ENCODE data around the gene TMEM212. TPM values are rescaled to one million over a fixed set of nuclear protein-coding genes. Genes with fewer than 3 reads are reported as not detected.

TMEM212 gene
- not detected for total RNA-seq (ENCODE audit: unreplicated experiment)
- long read RNA-seq: 0 reads

DNA sequence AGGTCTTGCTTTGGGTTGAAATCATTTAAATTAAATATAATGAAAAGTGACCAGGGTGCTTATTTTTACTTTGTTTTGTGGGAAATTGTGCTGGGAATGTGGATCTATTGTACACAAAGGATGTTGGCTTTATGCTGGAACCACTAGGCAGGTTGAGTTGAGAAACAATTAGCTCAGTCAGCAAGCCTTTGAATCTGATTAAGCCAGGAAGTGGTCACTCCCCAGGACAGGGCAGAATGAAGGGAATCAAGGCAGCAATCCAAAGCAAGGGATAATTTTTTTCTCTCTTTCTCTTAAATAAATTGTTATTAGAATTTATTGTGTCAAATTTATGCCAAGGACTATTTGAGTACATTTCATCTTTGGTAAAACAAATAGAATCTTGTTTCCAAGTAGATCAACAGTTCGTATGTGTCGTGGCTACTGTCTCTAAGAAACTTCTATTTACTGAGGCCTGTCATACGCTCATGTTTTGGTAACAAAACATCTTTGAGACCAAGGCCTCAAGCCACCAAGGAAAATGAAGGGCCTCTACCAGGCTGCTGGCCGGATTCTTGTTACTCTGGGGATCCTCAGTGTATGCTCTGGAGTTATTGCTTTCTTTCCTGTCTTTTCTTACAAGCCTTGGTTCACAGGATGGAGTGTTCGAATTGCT, at the start of gene TMEM212:
TMEM212 (plus strand) TSS at position 486 of the 655 bp plus-strand sequence; CDS start at position 521, 35 bp downstream.
- Mint-ChIP-seq H3K27ac (ENCODE audit: unreplicated experiment) (no peak within 1 kb of the TSS), H3K9me3 (ENCODE audit: unreplicated experiment) (peaks cover 2% of the 10 kb centered on the region), H3K4me1 (ENCODE audit: low read depth, unreplicated experiment) (peaks cover 11% of the 10 kb centered on the region), H3K36me3 (ENCODE audit: unreplicated experiment) (no peaks in the 10 kb centered on the region), H3K4me3 (ENCODE audit: unreplicated experiment) (no peak within 1 kb of the TSS), H3K27me3 (ENCODE audit: unreplicated experiment) (no peaks in the 10 kb centered on the region)
- no peak for DNase-seq
- TF ChIP-seq CTCF (IDR thresholded peaks at IDR 0.05; ENCODE audit: partially characterized antibody, unreplicated experiment): no peak

- H3K4me1 Mint-ChIP-seq (ENCODE audit: low read depth, unreplicated experiment): no peaks in the 10 kb centered on the region
- no peaks in the 10 kb centered on the region for H3K27me3 Mint-ChIP-seq (ENCODE audit: unreplicated experiment)
- no peak overlapping the region for H3K4me3 Mint-ChIP-seq (ENCODE audit: unreplicated experiment)
- no peak for DNase-seq
- H3K27ac Mint-ChIP-seq (ENCODE audit: unreplicated experiment): no peak overlapping the region
- no peaks in the 10 kb centered on the region for H3K9me3 Mint-ChIP-seq (ENCODE audit: unreplicated experiment)
- TF ChIP-seq CTCF (IDR thresholded peaks at IDR 0.05; ENCODE audit: partially characterized antibody, unreplicated experiment): no peak
- no peaks in the 10 kb centered on the region for H3K36me3 Mint-ChIP-seq (ENCODE audit: unreplicated experiment)
These were observed 46.4 kb upstream of the TMEM212 start for GRCh38 chr3:171796625-171797264.

GRCh38 chr3:171797265-171797679, 45.9 kb upstream of the TMEM212 start:
- no peak overlapping the region for H3K27ac Mint-ChIP-seq (ENCODE audit: unreplicated experiment)
- no peak for DNase-seq
- no peak for TF ChIP-seq CTCF (IDR thresholded peaks at IDR 0.05; ENCODE audit: partially characterized antibody, unreplicated experiment)
- no peak overlapping the region for H3K4me3 Mint-ChIP-seq (ENCODE audit: unreplicated experiment)
- H3K4me1 Mint-ChIP-seq (ENCODE audit: low read depth, unreplicated experiment): no peaks in the 10 kb centered on the region
- H3K9me3 Mint-ChIP-seq (ENCODE audit: unreplicated experiment): no peaks in the 10 kb centered on the region
- H3K36me3 Mint-ChIP-seq (ENCODE audit: unreplicated experiment): no peaks in the 10 kb centered on the region
- no peaks in the 10 kb centered on the region for H3K27me3 Mint-ChIP-seq (ENCODE audit: unreplicated experiment)

DNA sequence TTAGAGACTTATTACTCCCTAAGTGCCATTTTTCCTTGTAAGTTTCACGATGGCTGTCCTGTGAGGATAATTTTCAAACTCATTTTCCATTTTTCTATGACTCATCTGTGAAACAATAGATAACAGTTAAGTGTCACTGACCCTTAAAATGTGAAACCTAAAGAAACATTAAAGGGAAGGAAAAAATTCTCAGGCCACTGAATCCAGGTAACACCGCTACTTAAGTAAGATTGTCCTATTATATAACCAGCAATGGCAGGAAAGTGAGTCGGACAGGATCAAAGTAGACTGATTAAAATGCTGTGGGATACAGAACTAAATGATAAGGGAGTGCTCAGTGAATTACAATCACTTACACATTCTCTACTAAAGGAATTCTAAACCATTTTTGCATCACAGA, 45.3 kb upstream of the TMEM212 start:
- no peaks in the 10 kb centered on the region for H3K27me3 Mint-ChIP-seq (ENCODE audit: unreplicated experiment)
- H3K4me1 Mint-ChIP-seq (ENCODE audit: low read depth, unreplicated experiment): no peaks in the 10 kb centered on the region
- no peak overlapping the region for H3K27ac Mint-ChIP-seq (ENCODE audit: unreplicated experiment)
- no peak overlapping the region for H3K4me3 Mint-ChIP-seq (ENCODE audit: unreplicated experiment)
- no peak for TF ChIP-seq CTCF (IDR thresholded peaks at IDR 0.05; ENCODE audit: partially characterized antibody, unreplicated experiment)
- DNase-seq: no peak
- no peaks in the 10 kb centered on the region for H3K36me3 Mint-ChIP-seq (ENCODE audit: unreplicated experiment)
- H3K9me3 Mint-ChIP-seq (ENCODE audit: unreplicated experiment): no peaks in the 10 kb centered on the region

DNA sequence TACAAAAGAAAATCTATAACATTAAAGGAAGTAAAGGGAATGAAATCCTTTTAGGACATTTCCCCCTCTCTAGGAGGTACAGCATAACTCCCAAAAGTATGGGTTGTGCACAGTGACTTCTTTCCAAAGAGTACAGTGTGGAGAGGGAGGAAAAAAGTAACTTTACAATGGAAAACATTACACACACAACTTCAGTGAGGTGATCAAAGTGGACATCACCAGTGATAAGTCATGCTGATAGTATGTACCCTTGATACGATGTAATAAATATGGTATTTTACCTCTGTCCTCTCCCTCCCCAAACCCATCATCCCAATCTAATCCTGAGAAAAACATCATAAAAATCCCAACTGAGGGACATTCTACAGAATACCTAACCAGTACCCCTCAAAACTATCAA, 43.6 kb upstream of the TMEM212 start:
- no peak overlapping the region for H3K27ac Mint-ChIP-seq (ENCODE audit: unreplicated experiment)
- no peaks in the 10 kb centered on the region for H3K27me3 Mint-ChIP-seq (ENCODE audit: unreplicated experiment)
- no peaks in the 10 kb centered on the region for H3K9me3 Mint-ChIP-seq (ENCODE audit: unreplicated experiment)
- no peak for DNase-seq
- TF ChIP-seq CTCF (IDR thresholded peaks at IDR 0.05; ENCODE audit: partially characterized antibody, unreplicated experiment): no peak
- no peaks in the 10 kb centered on the region for H3K36me3 Mint-ChIP-seq (ENCODE audit: unreplicated experiment)
- no peak overlapping the region for H3K4me3 Mint-ChIP-seq (ENCODE audit: unreplicated experiment)
- H3K4me1 Mint-ChIP-seq (ENCODE audit: low read depth, unreplicated experiment): no peaks in the 10 kb centered on the region

Data from glutamatergic neuron (in vitro differentiated cells).